IMR-90 (cell line): ENCODE measurements around the gene ELMO1. TPM values are rescaled to one million over a fixed set of nuclear protein-coding genes. Genes with fewer than 3 reads are reported as not detected.

Experiments
- ATAC-seq: fragments of 200-7000 bp; cut with Tn5 transposase; 2 replicates; pipeline ENCODE4 v1.9.1; 2020; ENCODE audit warnings: low read depth, mild to moderate bottlenecking, moderate library complexity
- BruUV-seq: library from RNA; stranded (reverse); fragments of 400-500 nt; replicated peaks from 2 replicates; lab custom pipeline; 2021; lab: Mats Ljungman, UMichigan
- CTCF ChIA-PET: fragments of 300-600 bp; formaldehyde crosslinking; extraction: SDS; loops from one replicate; lab custom pipeline; 2021; ENCODE audit warnings: antibody characterized with exemption; lab: Yijun Ruan, JAX
- POLR2A ChIA-PET: fragments of 300-600 bp; sonication (Branson Sonifier 250); formaldehyde crosslinking; loops from one replicate; lab custom pipeline; 2022; ENCODE audit warnings: antibody characterized with exemption; ENCODE audit not compliant: unreplicated experiment; lab: Charles Lee
- DNase-seq: peaks from one replicate; pipeline ENCODE4 v3.0.0; 2013
- H2AFZ ChIP-seq: replicated peaks from 2 replicates; pipeline ENCODE3; 2013; ENCODE audit warnings: low read length, mild to moderate bottlenecking; ENCODE audit not compliant: poor library complexity
- H2AK5ac ChIP-seq: 2 replicates; pipeline ENCODE4 v1.6.1; 2013; ENCODE audit warnings: low read depth, low read length, inconsistent platforms
- H2AK9ac ChIP-seq: replicated peaks from 2 replicates; pipeline ENCODE3; 2013; ENCODE audit warnings: mild to moderate bottlenecking, low read depth, low read length, moderate library complexity; ENCODE audit not compliant: poor library complexity
- H2BK120ac ChIP-seq: 2 replicates; pipeline ENCODE4 v1.6.1; 2013; ENCODE audit warnings: low read depth, low read length, inconsistent platforms
- H2BK15ac ChIP-seq: 3 replicates; pipeline ENCODE4 v1.6.1; 2013; ENCODE audit warnings: low read depth, low read length, inconsistent platforms
- H2BK20ac ChIP-seq: 2 replicates; pipeline ENCODE4 v1.6.1; 2013; ENCODE audit warnings: low read depth, mild to moderate bottlenecking, inconsistent platforms, low read length, moderate library complexity
- H2BK5ac ChIP-seq: 2 replicates; pipeline ENCODE4 v1.6.1; 2013; ENCODE audit warnings: mild to moderate bottlenecking, low read depth, low read length, inconsistent platforms; ENCODE audit not compliant: poor library complexity, severe bottlenecking
- H3K14ac ChIP-seq: replicated peaks from 2 replicates; pipeline ENCODE4 v1.6.1; 2013; ENCODE audit warnings: low read depth, low read length, inconsistent platforms
- H3K18ac ChIP-seq: 2 replicates; pipeline ENCODE4 v1.6.1; 2013; ENCODE audit warnings: low read depth, low read length, control low read depth
- H3K23ac ChIP-seq: 2 replicates; pipeline ENCODE4 v1.6.1; 2013; ENCODE audit warnings: low read depth, low read length, inconsistent platforms
- H3K27ac ChIP-seq: 2 replicates; pipeline ENCODE4 v1.5.1; 2013; ENCODE audit warnings: mild to moderate bottlenecking, control low read depth, low read length; ENCODE audit not compliant: insufficient read depth
- H3K27me3 ChIP-seq: 2 replicates; pipeline ENCODE4 v1.6.1; 2013; ENCODE audit warnings: low read length; ENCODE audit not compliant: control insufficient read depth, insufficient read depth
- H3K36me3 ChIP-seq: 2 replicates; pipeline ENCODE4 v1.6.1; 2013; ENCODE audit warnings: low read length, mixed read lengths; ENCODE audit not compliant: control insufficient read depth, insufficient read depth
- H3K4ac ChIP-seq: 2 replicates; pipeline ENCODE4 v1.6.1; 2013; ENCODE audit warnings: low read depth, low read length, inconsistent platforms
- H3K4me1 ChIP-seq: 2 replicates; pipeline ENCODE4 v1.6.1; 2013; ENCODE audit warnings: low read length, mixed read lengths; ENCODE audit not compliant: control insufficient read depth, insufficient read depth
- H3K4me2 ChIP-seq: 2 replicates; pipeline ENCODE4 v1.6.1; 2013; ENCODE audit warnings: low read depth, mild to moderate bottlenecking, control low read depth, low read length, moderate library complexity
- H3K4me3 ChIP-seq: 2 replicates; pipeline ENCODE4 v1.5.1; 2013; ENCODE audit warnings: low read depth, mild to moderate bottlenecking, control low read depth, low read length, moderate library complexity; ENCODE audit not compliant: insufficient read depth
- H3K56ac ChIP-seq: 2 replicates; pipeline ENCODE4 v1.6.1; 2013; ENCODE audit warnings: low read length, inconsistent platforms; ENCODE audit not compliant: insufficient read depth; ENCODE audit errors: extremely low read depth
- H3K79me1 ChIP-seq, 2 experiments: 2 replicates each; pipeline ENCODE4 v1.6.1; 2013; ENCODE audit warnings: low read length in 2 of 2, inconsistent platforms in 1 of 2, low read depth in 1 of 2
- H3K9ac ChIP-seq: 2 replicates; pipeline ENCODE4 v1.6.1; 2013; ENCODE audit warnings: low read depth, low read length, control low read depth
- H3K9me1 ChIP-seq: 2 replicates; pipeline ENCODE4 v1.6.1; 2013; ENCODE audit warnings: low read length, inconsistent platforms; ENCODE audit not compliant: insufficient read depth
- H3K9me3 ChIP-seq: 2 replicates; pipeline ENCODE4 v1.6.1; 2013; ENCODE audit warnings: low read length; ENCODE audit not compliant: control insufficient read depth, insufficient read depth
- H4K20me1 ChIP-seq: 2 replicates; pipeline ENCODE4 v1.6.1; 2013; ENCODE audit warnings: low read length, inconsistent platforms; ENCODE audit not compliant: insufficient read depth
- H4K5ac ChIP-seq: 2 replicates; pipeline ENCODE4 v1.6.1; 2013; ENCODE audit warnings: mild to moderate bottlenecking, low read depth, low read length, control low read depth
- H4K8ac ChIP-seq, 2 experiments: 2 replicates each; pipeline ENCODE4 v1.6.1; 2013; ENCODE audit warnings: low read depth in 2 of 2, low read length in 2 of 2, control low read depth in 1 of 2, inconsistent platforms in 1 of 2
- H4K91ac ChIP-seq: 2 replicates; pipeline ENCODE4 v1.6.1; 2013; ENCODE audit warnings: low read depth, low read length, inconsistent platforms; ENCODE audit not compliant: insufficient read depth
- BHLHE40 ChIP-seq: fragments of 150-350 bp; IDR thresholded peaks from 2 replicates; pipeline ENCODE4 v1.6.1; 2016; ENCODE audit warnings: mild to moderate bottlenecking, low read depth, low read length
- CEBPB ChIP-seq: IDR thresholded peaks from 2 replicates; pipeline ENCODE4 v1.6.1; 2012; ENCODE audit warnings: low read depth, low read length, improper control_type of control experiment
- CHD1 ChIP-seq: IDR thresholded peaks from 2 replicates; pipeline ENCODE4 v1.6.1; 2012; ENCODE audit warnings: low read depth, low read length, improper control_type of control experiment
- CTCF ChIP-seq: conservative IDR thresholded peaks from 2 replicates; pipeline ENCODE4 v1.5.1; 2012; ENCODE audit warnings: mild to moderate bottlenecking, low read depth, low read length, improper control_type of control experiment
- FOS ChIP-seq: fragments of 150-350 bp; IDR thresholded peaks from 2 replicates; pipeline ENCODE4 v1.6.1; 2016; ENCODE audit warnings: low read depth, low read length
- MAFK ChIP-seq: IDR thresholded peaks from 2 replicates; pipeline ENCODE4 v1.6.1; 2012; ENCODE audit warnings: low read depth, low read length, improper control_type of control experiment
- MAZ ChIP-seq: IDR thresholded peaks from 2 replicates; pipeline ENCODE4 v1.6.1; 2012; ENCODE audit warnings: low read depth, mild to moderate bottlenecking, low read length, improper control_type of control experiment, moderate library complexity, borderline replicate concordance
- MXI1 ChIP-seq: IDR thresholded peaks from 2 replicates; pipeline ENCODE4 v1.6.1; 2012; ENCODE audit warnings: low read depth, mild to moderate bottlenecking, low read length, moderate library complexity, borderline replicate concordance
- NFE2L2 ChIP-seq: fragments of 150-350 bp; IDR thresholded peaks from 2 replicates; pipeline ENCODE4 v1.6.1; 2016; ENCODE audit warnings: low read depth, mild to moderate bottlenecking, low read length
- POLR2A ChIP-seq: IDR thresholded peaks from 2 replicates; pipeline ENCODE4 v1.6.1; 2012; ENCODE audit warnings: mild to moderate bottlenecking, low read depth, low read length
- RAD21 ChIP-seq: IDR thresholded peaks from 2 replicates; pipeline ENCODE4 v1.6.1; 2012; ENCODE audit warnings: low read length, improper control_type of control experiment
- RCOR1 ChIP-seq: IDR thresholded peaks from 2 replicates; pipeline ENCODE4 v1.6.1; 2012; ENCODE audit warnings: mild to moderate bottlenecking, low read length, improper control_type of control experiment; ENCODE audit not compliant: insufficient replicate concordance
- RFX5 ChIP-seq: IDR thresholded peaks from 2 replicates; pipeline ENCODE4 v1.8.0; 2012; ENCODE audit warnings: low read depth, mild to moderate bottlenecking, low read length, moderate library complexity
- SMC3 ChIP-seq: fragments of 150-350 bp; IDR thresholded peaks from 2 replicates; pipeline ENCODE4 v1.6.1; 2016; ENCODE audit warnings: low read depth, mild to moderate bottlenecking, antibody characterized with exemption, low read length, moderate library complexity
- USF2 ChIP-seq: fragments of 150-350 bp; IDR thresholded peaks from 2 replicates; pipeline ENCODE4 v1.6.1; 2017; ENCODE audit warnings: mild to moderate bottlenecking, antibody characterized with exemption, low read length, low read depth
- WGBS, 2 experiments: methylation state at CpG; one replicate each; pipeline versions ENCODE4 v1.1.5 to v1.1.7; 2013; ENCODE audit warnings: missing lambda C conversion rate in 2 of 2; ENCODE audit not compliant: insufficient read length in 1 of 2; ENCODE audit errors: extremely low coverage in 2 of 2; 5-methylcytosine and 5-hydroxymethylcytosine counted together
- dilution Hi-C: fragments of 300-500 bp; cut with HindIII; formaldehyde crosslinking; loops from one replicate; pipeline ENCODE4 v1.14.3; 2018; ENCODE audit warnings: low sequenced_read_pairs; ENCODE audit not compliant: unreplicated experiment
- in situ Hi-C: fragments of 300-500 bp; cut with MboI; formaldehyde crosslinking; loops from 3 replicates; pipeline ENCODE4 v1.14.3; 2019; ENCODE audit warnings: low sequenced_read_pairs, inconsistent platforms, mixed read lengths
- intact Hi-C: fragments of 100-400 bp; cut with micrococcal nuclease; formaldehyde crosslinking; loops from 2 replicates; pipeline ENCODE4 v1.10.0; 2022
- polyA plus RNA-seq, 3 experiments: library from polyadenylated mRNA; depleted of rRNA; stranded (reverse); fragments of >200 nt; gene quantifications; 2 replicates each; pipeline ENCODE4 v1.2.3, GENCODE V29; 2012; ENCODE audit warnings: low replicate concordance in 1 of 3
- total RNA-seq: library from RNA; depleted of rRNA; stranded (reverse); fragments of >200 nt; gene quantifications from 2 replicates; pipeline ENCODE4 v1.2.3, GENCODE V29; 2012

Gene ELMO1
- total and polyA plus RNA-seq, 2 of the 4 experiments (the other 2 are of a cell fraction) = 0.03 TPM; not detected in 1

- Histone ChIP-seq H3K36me3 (no peaks in the 10 kb centered on the region), H2BK120ac (no peak overlapping the region), H3K9ac (no peak overlapping the region), H3K27me3 (no peaks in the 10 kb centered on the region), H3K18ac (no peak overlapping the region), H3K4me3 (no peak overlapping the region), H3K23ac (no peak overlapping the region), H3K56ac (no peak overlapping the region), H3K27ac (no peak overlapping the region), H3K4ac (no peak overlapping the region), H2BK20ac (no peak overlapping the region), H2BK15ac (no peak overlapping the region), H4K5ac (no peak overlapping the region), H3K79me1 (no peaks in the 10 kb centered on the region), H2AFZ (no peak overlapping the region), H4K20me1 (no peaks in the 10 kb centered on the region), H4K91ac (no peak overlapping the region), H3K4me2 (no peak overlapping the region), H4K8ac (no peak overlapping the region), H3K14ac (no peak overlapping the region), H2AK9ac (no peak overlapping the region), H2BK5ac (no peak overlapping the region), H2AK5ac (no peak overlapping the region), H3K4me1 (no peaks in the 10 kb centered on the region), H3K9me3 (no peaks in the 10 kb centered on the region), H3K9me1 (no peaks in the 10 kb centered on the region)
- WGBS, 2 experiments = no CpG with 5 or more reads among the region's 3 CpGs
- intact Hi-C loops = no loop called here
- in situ Hi-C loops = no loop called here
- dilution Hi-C loops = no loop called here
- no peak for DNase-seq
- ATAC-seq = no peak
- POLR2A ChIA-PET = no interaction called here
- CTCF ChIA-PET = no interaction called here
- BruUV-seq = no TSS peak
- TF ChIP-seq MXI1 = no peak
- no peak for TF ChIP-seq FOS
- no peak for TF ChIP-seq USF2
- no peak for TF ChIP-seq RFX5
- TF ChIP-seq CHD1 = no peak
- no peak for TF ChIP-seq NFE2L2
- no peak for TF ChIP-seq BHLHE40
- TF ChIP-seq POLR2A = no peak
- TF ChIP-seq CTCF = no peak
- no peak for TF ChIP-seq CEBPB
- TF ChIP-seq RAD21 = no peak
- TF ChIP-seq MAFK = no peak
- TF ChIP-seq MAZ = no peak
- no peak for TF ChIP-seq RCOR1
- TF ChIP-seq SMC3 = no peak
Measured at GRCh38 chr7:36811807-36812206, 636.9 kb downstream of the ELMO1 start.
